HEK293 (cell line): ENCODE data around the gene PHLDB3.

Source experiments
- KLF1 ChIP-seq: fragments of 450-650 bp; formaldehyde crosslinking; IDR thresholded peaks from 2 replicates; pipeline ENCODE4 v1.5.1; 2016; ENCODE audit warnings: missing biosample characterization, missing genetic modification characterization
- OSR2 ChIP-seq: fragments of 450-650 bp; formaldehyde crosslinking; IDR thresholded peaks from 2 replicates; pipeline ENCODE4 v1.5.1; 2016; ENCODE audit warnings: missing biosample characterization, missing genetic modification characterization
- PRDM1 ChIP-seq: fragments of 450-650 bp; formaldehyde crosslinking; IDR thresholded peaks from 2 replicates; pipeline ENCODE4; 2016; ENCODE audit warnings: missing biosample characterization, missing genetic modification characterization
- SP7 ChIP-seq: fragments of 450-650 bp; formaldehyde crosslinking; IDR thresholded peaks from 2 replicates; pipeline ENCODE4 v1.5.1; 2016; ENCODE audit warnings: missing biosample characterization, missing genetic modification characterization
- WT1 ChIP-seq: fragments of 450-650 bp; formaldehyde crosslinking; IDR thresholded peaks from 2 replicates; pipeline ENCODE4 v1.5.1; 2016; ENCODE audit warnings: missing biosample characterization, missing genetic modification characterization
- ZBTB7A ChIP-seq: fragments of 450-650 bp; formaldehyde crosslinking; IDR thresholded peaks from 2 replicates; pipeline ENCODE4 v1.5.1; 2016; ENCODE audit warnings: low read depth, missing biosample characterization, missing genetic modification characterization
- ZIC2 ChIP-seq: fragments of 450-650 bp; formaldehyde crosslinking; IDR thresholded peaks from 2 replicates; pipeline ENCODE4 v1.5.1; 2016; ENCODE audit warnings: missing biosample characterization, missing genetic modification characterization
- ZNF121 ChIP-seq: fragments of 450-650 bp; formaldehyde crosslinking; IDR thresholded peaks from 2 replicates; pipeline ENCODE4 v1.5.1; 2016; ENCODE audit warnings: missing biosample characterization, missing genetic modification characterization
- ZNF132 ChIP-seq: fragments of 450-650 bp; formaldehyde crosslinking; IDR thresholded peaks from 2 replicates; pipeline ENCODE4 v1.5.1; 2017; ENCODE audit warnings: missing biosample characterization, missing genetic modification characterization, borderline replicate concordance
- ZNF16 ChIP-seq: fragments of 450-650 bp; formaldehyde crosslinking; IDR thresholded peaks from 2 replicates; pipeline ENCODE4 v1.5.1; 2016; ENCODE audit warnings: low read depth, missing biosample characterization, missing genetic modification characterization
- ZNF169 ChIP-seq: fragments of 450-650 bp; formaldehyde crosslinking; IDR thresholded peaks from 2 replicates; pipeline ENCODE4 v1.5.1; 2016; ENCODE audit warnings: missing biosample characterization, missing genetic modification characterization
- ZNF214 ChIP-seq: fragments of 450-650 bp; formaldehyde crosslinking; IDR thresholded peaks from 2 replicates; pipeline ENCODE4 v1.5.1; 2017; ENCODE audit warnings: missing biosample characterization, mild to moderate bottlenecking, missing genetic modification characterization, borderline replicate concordance
- ZNF292 ChIP-seq: fragments of 450-650 bp; formaldehyde crosslinking; IDR thresholded peaks from 2 replicates; pipeline ENCODE4 v1.5.1; 2016; ENCODE audit warnings: low read depth, missing biosample characterization, missing genetic modification characterization, borderline replicate concordance
- ZNF311 ChIP-seq: fragments of 450-650 bp; formaldehyde crosslinking; IDR thresholded peaks from 2 replicates; pipeline ENCODE4 v1.5.1; 2017; ENCODE audit warnings: missing biosample characterization, missing genetic modification characterization, borderline replicate concordance
- ZNF473 ChIP-seq: fragments of 450-650 bp; formaldehyde crosslinking; IDR thresholded peaks from 2 replicates; pipeline ENCODE4 v1.5.1; 2017; ENCODE audit warnings: missing biosample characterization, missing genetic modification characterization
- ZNF621 ChIP-seq: fragments of 450-650 bp; formaldehyde crosslinking; IDR thresholded peaks from 2 replicates; pipeline ENCODE4 v1.5.1; 2017; ENCODE audit warnings: missing biosample characterization, missing genetic modification characterization
- ZNF626 ChIP-seq: fragments of 450-650 bp; sonication (Bioruptor Pico); formaldehyde crosslinking; IDR thresholded peaks from 2 replicates; pipeline ENCODE4 v1.5.1; 2018; ENCODE audit warnings: missing biosample characterization, missing genetic modification characterization, inconsistent platforms
- ZNF658 ChIP-seq: fragments of 450-650 bp; formaldehyde crosslinking; IDR thresholded peaks from 2 replicates; pipeline ENCODE4; 2016; ENCODE audit warnings: missing biosample characterization, missing genetic modification characterization
- ZNF660 ChIP-seq: fragments of 450-650 bp; IDR thresholded peaks from 2 replicates; pipeline ENCODE4 v1.5.1; 2018; ENCODE audit warnings: missing biosample characterization, mild to moderate bottlenecking, missing genetic modification characterization
- ZNF707 ChIP-seq: fragments of 450-650 bp; formaldehyde crosslinking; IDR thresholded peaks from 2 replicates; pipeline ENCODE4 v1.5.1; 2016; ENCODE audit warnings: missing biosample characterization, missing genetic modification characterization
- ZNF768 ChIP-seq: fragments of 450-650 bp; formaldehyde crosslinking; IDR thresholded peaks from 2 replicates; pipeline ENCODE4 v1.5.1; 2018; ENCODE audit warnings: missing biosample characterization, mild to moderate bottlenecking, missing genetic modification characterization
- ZSCAN16 ChIP-seq: fragments of 450-650 bp; formaldehyde crosslinking; IDR thresholded peaks from 2 replicates; pipeline ENCODE4 v1.5.1; 2016; ENCODE audit warnings: missing biosample characterization, missing genetic modification characterization
- TF ChIP-seq, protein P1 (sequence below): fragments of 450-650 bp; formaldehyde crosslinking; IDR thresholded peaks from 2 replicates; pipeline ENCODE4 v1.5.1; 2016; ENCODE audit warnings: missing biosample characterization, missing genetic modification characterization
- TF ChIP-seq, protein P2 (sequence below): fragments of 450-650 bp; formaldehyde crosslinking; IDR thresholded peaks from 2 replicates; pipeline ENCODE4 v1.5.1; 2016; ENCODE audit warnings: missing biosample characterization, missing genetic modification characterization
- TF ChIP-seq, protein P3 (sequence below): fragments of 450-650 bp; formaldehyde crosslinking; IDR thresholded peaks from 2 replicates; pipeline ENCODE4 v1.5.1; 2017; ENCODE audit warnings: missing biosample characterization, missing genetic modification characterization
- TF ChIP-seq, protein P4 (sequence below): fragments of 450-650 bp; formaldehyde crosslinking; IDR thresholded peaks from 2 replicates; pipeline ENCODE4 v1.5.1; 2016; ENCODE audit warnings: missing biosample characterization, missing genetic modification characterization
- TF ChIP-seq, protein P5 (sequence below): fragments of 450-650 bp; formaldehyde crosslinking; IDR thresholded peaks from 2 replicates; pipeline ENCODE4 v1.5.1; 2016; ENCODE audit warnings: missing biosample characterization, missing genetic modification characterization
- TF ChIP-seq, protein P6 (sequence below): fragments of 450-650 bp; formaldehyde crosslinking; IDR thresholded peaks from 2 replicates; pipeline ENCODE4 v1.5.0; 2017; ENCODE audit warnings: missing biosample characterization, missing genetic modification characterization, borderline replicate concordance

PHLDB3 gene

DNA sequence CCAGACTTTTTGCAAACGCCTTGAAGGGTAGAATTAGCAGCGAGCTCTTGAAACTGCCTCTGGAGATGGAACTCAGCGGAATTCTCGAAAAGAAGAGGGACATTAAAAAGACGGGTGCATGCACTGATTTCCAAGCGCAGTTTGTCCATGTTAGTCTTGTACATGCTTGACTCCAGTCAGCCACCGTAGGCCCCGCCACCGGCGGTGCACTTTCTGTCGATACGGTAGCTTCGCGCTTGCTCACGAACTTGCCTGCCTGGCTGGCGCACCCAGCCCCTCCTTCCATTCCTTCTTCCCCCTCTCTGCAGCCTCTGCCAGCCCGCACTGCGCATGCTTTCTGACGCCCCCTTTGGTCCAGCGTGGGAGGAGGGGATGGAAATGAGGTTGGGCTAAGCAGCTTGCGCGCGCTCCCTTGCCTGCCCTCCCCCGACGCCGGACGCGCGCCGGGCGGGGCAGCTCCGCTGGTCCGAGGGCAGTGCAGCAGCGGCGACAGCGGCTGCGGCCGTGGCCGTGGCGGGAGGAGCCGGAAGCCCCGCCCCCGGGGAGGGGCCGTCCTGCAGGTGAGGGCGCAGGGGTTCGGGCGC is 28.5 kb upstream of the PHLDB3 start, which contains the start of gene ZNF575 (continued):
- TF ChIP-seq, protein P1, sequence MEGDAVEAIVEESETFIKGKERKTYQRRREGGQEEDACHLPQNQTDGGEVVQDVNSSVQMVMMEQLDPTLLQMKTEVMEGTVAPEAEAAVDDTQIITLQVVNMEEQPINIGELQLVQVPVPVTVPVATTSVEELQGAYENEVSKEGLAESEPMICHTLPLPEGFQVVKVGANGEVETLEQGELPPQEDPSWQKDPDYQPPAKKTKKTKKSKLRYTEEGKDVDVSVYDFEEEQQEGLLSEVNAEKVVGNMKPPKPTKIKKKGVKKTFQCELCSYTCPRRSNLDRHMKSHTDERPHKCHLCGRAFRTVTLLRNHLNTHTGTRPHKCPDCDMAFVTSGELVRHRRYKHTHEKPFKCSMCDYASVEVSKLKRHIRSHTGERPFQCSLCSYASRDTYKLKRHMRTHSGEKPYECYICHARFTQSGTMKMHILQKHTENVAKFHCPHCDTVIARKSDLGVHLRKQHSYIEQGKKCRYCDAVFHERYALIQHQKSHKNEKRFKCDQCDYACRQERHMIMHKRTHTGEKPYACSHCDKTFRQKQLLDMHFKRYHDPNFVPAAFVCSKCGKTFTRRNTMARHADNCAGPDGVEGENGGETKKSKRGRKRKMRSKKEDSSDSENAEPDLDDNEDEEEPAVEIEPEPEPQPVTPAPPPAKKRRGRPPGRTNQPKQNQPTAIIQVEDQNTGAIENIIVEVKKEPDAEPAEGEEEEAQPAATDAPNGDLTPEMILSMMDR (tag by site-specific recombination) = no peak; the same call in 1 of the 2 replicates
- TF ChIP-seq, protein P2, sequence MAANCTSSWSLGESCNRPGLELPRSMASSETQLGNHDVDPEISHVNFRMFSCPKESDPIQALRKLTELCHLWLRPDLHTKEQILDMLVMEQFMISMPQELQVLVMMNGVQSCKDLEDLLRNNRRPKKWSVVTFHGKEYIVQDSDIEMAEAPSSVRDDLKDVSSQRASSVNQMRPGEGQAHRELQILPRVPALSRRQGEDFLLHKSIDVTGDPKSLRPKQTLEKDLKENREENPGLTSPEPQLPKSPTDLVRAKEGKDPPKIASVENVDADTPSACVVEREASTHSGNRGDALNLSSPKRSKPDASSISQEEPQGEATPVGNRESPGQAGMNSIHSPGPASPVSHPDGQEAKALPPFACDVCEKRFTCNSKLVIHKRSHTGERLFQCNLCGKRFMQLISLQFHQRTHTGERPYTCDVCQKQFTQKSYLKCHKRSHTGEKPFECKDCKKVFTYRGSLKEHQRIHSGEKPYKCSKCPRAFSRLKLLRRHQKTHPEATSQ (tag by site-specific recombination) = no peak
- TF ChIP-seq ZNF621 (tag by site-specific recombination) (no peak), ZBTB7A (tag by site-specific recombination) (no peak; the same call in 1 of the 2 replicates), ZIC2 (no peak), ZNF707 (tag by site-specific recombination) (no peak), ZNF132 (no peak), ZNF660 (tag by site-specific recombination) (no peak), OSR2 (peak; percentile 75), ZNF169 (tag by site-specific recombination) (no peak), ZNF473 (no peak), ZNF658 (no peak), ZNF292 (no peak), ZNF16 (tag by site-specific recombination) (no peak), WT1 (tag by site-specific recombination) (no peak; the same call in 1 of the 2 replicates), ZSCAN16 (no peak), ZNF121 (tag by site-specific recombination) (no peak), ZNF214 (tag by site-specific recombination) (no peak), KLF1 (no peak; the same call in 1 of the 2 replicates), PRDM1 (no peak), SP7 (tag by site-specific recombination) (no peak; the same call in 1 of the 2 replicates), ZNF311 (tag by site-specific recombination) (no peak), ZNF626 (tag by site-specific recombination) (no peak), ZNF768 (tag by site-specific recombination) (no peak)
- TF ChIP-seq, protein P3, sequence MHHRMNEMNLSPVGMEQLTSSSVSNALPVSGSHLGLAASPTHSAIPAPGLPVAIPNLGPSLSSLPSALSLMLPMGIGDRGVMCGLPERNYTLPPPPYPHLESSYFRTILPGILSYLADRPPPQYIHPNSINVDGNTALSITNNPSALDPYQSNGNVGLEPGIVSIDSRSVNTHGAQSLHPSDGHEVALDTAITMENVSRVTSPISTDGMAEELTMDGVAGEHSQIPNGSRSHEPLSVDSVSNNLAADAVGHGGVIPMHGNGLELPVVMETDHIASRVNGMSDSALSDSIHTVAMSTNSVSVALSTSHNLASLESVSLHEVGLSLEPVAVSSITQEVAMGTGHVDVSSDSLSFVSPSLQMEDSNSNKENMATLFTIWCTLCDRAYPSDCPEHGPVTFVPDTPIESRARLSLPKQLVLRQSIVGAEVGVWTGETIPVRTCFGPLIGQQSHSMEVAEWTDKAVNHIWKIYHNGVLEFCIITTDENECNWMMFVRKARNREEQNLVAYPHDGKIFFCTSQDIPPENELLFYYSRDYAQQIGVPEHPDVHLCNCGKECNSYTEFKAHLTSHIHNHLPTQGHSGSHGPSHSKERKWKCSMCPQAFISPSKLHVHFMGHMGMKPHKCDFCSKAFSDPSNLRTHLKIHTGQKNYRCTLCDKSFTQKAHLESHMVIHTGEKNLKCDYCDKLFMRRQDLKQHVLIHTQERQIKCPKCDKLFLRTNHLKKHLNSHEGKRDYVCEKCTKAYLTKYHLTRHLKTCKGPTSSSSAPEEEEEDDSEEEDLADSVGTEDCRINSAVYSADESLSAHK = peak; percentile 82
- TF ChIP-seq, protein P4, sequence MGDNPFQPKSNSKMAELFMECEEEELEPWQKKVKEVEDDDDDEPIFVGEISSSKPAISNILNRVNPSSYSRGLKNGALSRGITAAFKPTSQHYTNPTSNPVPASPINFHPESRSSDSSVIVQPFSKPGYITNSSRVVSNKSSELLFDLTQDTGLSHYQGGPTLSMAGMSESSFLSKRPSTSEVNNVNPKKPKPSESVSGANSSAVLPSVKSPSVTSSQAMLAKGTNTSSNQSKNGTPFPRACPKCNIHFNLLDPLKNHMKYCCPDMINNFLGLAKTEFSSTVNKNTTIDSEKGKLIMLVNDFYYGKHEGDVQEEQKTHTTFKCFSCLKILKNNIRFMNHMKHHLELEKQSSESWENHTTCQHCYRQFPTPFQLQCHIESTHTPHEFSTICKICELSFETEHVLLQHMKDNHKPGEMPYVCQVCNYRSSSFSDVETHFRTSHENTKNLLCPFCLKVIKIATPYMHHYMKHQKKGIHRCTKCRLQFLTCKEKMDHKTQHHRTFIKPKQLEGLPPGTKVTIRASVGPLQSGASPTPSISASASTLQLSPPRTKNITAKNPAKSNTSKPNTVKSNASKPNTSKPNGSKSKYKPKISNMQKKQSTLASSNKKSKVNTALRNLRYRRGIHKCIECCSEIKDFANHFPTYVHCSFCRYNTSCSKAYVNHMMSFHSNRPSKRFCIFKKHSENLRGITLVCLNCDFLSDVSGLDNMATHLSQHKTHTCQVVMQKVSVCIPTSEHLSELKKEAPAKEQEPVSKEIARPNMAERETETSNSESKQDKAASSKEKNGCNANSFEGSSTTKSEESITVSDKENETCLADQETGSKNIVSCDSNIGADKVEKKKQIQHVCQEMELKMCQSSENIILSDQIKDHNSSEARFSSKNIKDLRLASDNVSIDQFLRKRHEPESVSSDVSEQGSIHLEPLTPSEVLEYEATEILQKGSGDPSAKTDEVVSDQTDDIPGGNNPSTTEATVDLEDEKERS (tag by site-specific recombination) = no peak
- TF ChIP-seq, protein P5, sequence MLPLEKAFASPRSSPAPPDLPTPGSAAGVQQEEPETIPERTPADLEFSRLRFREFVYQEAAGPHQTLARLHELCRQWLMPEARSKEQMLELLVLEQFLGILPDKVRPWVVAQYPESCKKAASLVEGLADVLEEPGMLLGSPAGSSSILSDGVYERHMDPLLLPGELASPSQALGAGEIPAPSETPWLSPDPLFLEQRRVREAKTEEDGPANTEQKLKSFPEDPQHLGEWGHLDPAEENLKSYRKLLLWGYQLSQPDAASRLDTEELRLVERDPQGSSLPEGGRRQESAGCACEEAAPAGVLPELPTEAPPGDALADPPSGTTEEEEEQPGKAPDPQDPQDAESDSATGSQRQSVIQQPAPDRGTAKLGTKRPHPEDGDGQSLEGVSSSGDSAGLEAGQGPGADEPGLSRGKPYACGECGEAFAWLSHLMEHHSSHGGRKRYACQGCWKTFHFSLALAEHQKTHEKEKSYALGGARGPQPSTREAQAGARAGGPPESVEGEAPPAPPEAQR = 0 out of 2 replicates have a peak, but pooled peaks have one; percentile 49
- TF ChIP-seq, protein P6, sequence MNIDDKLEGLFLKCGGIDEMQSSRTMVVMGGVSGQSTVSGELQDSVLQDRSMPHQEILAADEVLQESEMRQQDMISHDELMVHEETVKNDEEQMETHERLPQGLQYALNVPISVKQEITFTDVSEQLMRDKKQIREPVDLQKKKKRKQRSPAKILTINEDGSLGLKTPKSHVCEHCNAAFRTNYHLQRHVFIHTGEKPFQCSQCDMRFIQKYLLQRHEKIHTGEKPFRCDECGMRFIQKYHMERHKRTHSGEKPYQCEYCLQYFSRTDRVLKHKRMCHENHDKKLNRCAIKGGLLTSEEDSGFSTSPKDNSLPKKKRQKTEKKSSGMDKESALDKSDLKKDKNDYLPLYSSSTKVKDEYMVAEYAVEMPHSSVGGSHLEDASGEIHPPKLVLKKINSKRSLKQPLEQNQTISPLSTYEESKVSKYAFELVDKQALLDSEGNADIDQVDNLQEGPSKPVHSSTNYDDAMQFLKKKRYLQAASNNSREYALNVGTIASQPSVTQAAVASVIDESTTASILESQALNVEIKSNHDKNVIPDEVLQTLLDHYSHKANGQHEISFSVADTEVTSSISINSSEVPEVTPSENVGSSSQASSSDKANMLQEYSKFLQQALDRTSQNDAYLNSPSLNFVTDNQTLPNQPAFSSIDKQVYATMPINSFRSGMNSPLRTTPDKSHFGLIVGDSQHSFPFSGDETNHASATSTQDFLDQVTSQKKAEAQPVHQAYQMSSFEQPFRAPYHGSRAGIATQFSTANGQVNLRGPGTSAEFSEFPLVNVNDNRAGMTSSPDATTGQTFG (tag by site-specific recombination) = no peak
